Activated T-cell treated with anti-CD3 and anti-CD28 coated beads for 4 hours (primary cell): ENCODE data around the gene TSPAN11.
"Not testable (repeated sequence)": the region's sequence is repeated elsewhere in the genome, so short reads cannot be mapped to it uniquely, and the experiment has no call there.

Source experiments
- DNase-seq: peaks from one replicate; pipeline ENCODE4 v3.0.0-alpha.2; 2020

TSPAN11 gene

DNA sequence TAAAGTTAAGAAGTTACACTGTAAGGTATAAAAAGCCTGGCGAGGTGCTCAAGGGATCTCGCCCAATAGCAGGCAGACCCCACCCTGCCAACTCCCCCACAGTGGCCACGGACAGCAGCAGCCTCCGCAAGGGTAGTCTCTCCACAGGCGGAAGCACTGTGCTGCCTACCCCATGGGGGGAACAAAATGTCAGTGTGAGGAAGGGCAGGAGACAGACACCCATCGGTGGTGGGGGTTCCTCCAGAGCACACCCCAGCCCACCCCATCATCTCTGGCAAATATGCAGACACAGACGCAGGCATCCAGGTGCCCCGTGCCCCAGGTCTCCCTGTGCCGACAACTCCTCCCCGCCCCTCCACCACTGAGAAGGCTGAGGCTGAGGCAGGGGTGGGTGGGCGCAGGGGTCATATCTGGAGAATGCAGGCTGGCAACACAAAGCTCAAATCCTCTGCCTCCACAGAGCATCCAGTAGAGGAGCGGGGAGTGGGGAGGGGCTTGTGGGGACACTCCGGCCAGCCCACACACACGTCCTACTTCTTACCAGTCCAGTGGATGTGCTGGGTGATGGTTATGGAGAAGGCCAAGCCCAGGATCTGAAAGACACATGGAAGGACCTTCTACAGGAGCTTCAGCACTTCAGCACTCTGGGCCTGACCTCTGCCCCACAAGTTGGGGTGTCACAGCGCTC is 78.9 kb downstream of the TSPAN11 start:
- no peak for DNase-seq

DNA sequence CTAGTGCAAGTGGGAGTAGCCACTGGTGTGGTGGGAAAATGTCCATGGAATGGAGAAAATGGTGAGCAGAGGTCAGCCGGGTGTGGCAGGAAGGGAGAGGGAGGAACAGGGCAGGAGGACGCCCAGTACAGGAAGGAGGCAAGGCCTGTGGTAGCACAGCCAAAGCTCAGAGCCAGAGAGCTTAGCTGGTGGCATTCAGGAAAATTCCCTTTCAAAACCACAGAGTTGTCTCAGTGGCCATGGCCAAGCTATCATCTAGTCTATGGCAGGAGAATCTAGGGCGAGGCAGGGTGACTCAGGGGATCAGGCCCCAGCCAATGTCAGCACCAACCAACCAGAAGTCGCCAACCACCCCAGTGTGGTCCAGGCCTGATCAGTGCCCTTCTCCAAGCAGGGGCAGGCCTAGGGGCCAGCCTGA is 79.4 kb downstream of the TSPAN11 start:
- no peak for DNase-seq

GRCh38 chr12:31006416-31007152 is 80.0 kb downstream of the TSPAN11 start:
- DNase-seq: no peak

DNA sequence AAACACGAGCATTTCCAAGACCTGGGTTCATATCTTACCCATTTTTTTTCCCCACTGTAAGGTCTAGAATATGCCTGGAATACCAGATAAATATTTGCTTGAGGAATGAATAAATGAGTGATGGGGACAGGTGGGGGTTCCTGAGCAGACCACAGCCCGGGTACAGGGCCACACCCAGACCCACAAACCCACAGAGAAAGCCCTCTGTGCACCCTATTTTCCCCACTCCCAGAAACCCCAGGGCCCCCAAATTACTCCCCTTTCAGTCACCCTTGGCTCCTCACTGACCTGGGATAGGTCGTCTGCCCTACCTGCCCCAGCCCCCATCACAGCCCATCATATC is 80.6 kb downstream of the TSPAN11 start:
- DNase-seq: no peak

- no peak for DNase-seq
These were observed 81.2 kb downstream of the TSPAN11 start for GRCh38 chr12:31007636-31008175.

DNA sequence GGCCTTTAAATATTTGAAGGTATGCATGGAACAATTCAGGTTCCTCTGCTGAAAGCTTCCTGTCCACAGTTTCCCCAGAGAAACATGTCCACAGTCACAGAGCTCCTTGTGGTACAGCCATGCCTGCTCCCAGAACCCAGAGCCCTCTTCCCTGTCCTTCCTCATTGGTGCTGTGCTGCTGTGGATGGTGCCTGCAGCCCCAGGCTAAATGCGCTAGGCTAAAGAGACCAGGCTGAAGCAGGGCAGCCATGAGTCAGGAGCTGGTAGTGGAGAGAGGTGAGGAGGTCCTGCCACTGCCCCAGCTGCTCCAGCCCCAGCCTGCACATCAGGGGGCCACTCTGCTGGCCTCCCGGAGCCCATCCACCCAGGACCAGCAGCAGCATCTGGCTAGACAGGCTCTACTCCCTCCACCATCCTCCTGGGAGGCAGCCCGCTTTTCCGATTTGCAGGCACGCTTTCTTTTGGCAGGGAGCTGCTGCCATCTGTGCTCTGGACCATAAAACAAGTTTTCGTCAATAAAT is 81.8 kb downstream of the TSPAN11 start:
- DNase-seq: no peak

DNA sequence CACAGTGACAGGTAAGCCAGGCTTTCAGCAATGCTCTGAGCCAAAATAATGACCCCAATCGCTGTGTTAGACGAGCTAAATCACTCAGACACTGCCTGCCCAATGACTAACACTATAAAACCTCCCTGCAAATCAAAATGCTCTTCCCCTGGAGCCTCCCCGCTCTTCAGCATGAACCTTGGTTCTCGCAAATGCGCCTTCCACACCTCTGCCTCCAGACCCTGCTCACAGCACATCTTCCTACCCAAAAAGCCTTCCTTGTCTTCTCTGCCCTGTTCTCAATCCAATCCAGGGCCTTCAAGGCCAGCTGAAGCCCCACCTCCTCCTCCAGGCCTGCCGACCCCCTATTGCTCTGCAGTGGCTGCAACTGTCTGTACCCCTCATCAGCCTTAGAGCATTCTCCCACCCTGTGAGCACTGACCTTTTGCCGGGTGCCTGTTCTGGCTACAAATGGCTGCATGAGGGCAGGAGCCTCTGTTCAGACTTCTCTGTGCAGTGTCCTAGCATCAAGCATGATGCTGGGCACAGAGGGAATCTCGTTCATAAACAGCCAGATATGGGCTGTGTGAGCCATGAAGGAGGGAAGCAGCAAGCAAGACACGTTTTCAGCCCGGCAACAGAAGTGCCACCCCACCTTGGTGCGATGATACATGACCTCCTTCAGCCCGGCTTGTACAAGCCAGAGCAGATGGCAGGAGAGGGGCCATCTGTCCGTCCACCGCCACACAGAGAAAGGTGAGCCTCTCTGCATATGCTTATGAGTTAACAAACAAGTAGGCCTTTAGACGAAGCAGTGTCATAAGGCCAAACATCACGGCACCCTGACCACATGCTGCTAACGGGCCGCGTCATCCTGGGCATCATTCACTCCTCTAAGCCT is 82.7 kb downstream of the TSPAN11 start:
- DNase-seq: no peak

DNA sequence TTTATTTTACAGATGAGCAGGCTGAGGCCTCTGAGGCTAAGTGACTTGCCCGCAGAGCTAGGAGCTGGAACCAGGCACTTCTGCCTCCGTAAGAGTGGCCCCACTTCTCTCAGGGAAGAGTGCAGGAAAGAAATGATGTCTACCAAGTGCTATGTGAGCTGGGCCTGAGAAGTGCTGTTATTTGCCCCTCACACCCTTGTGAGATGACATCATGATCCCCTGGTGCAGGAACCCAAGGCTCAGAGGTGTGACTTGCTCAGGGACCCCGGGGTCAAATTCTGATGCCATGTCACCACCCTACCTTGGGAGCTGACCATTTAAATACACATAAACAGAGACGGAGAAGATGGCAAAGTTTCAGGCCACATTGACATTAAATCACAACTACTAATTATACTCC is 83.4 kb downstream of the TSPAN11 start:
- DNase-seq: no peak

GRCh38 chr12:31011336-31011735 is 84.8 kb downstream of the TSPAN11 start:
- DNase-seq: no peak

DNA sequence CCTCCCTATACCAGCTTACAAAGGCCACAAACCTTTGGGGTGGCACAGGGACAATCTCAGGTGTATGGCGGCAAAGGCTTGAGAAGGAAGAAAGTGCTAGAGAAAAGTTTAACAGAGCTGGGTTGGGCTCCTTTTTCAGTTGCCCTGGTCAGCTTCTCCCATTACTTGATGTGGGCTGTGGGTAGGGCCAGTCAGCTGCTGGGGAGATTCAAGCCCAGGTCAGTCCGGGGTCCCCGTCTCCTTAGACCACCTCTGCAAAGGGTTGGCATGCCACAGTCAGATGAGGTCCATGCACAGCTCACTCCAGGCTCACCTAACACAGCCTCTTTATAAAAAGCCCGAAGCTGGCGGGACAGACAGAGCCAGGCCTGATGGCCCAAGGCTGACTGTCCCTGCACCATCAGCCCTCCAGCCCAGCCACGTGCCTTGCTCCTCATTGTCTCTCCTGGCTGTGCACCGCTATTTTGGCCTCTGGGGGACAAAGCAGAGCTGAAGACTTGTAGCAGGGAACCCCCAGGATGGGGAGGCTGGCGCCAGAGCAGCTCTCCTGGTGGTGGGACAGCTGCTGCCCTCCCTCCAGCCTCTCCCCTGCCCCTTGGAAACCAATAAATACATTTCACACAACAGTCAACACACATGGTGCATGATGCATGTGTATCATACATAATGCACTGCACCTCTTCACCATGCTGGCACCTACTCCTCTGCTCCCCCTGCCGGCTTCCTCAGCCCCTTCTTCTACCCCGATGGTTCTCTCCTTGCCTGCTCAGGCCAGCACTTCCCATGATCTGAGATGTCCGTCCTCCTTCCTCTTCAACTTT is 85.4 kb downstream of the TSPAN11 start:
- DNase-seq: no peak

- not testable (repeated sequence) for DNase-seq
These were observed 86.0 kb downstream of the TSPAN11 start for GRCh38 chr12:31012567-31012891.

- no peak for DNase-seq
These were observed 88.7 kb downstream of the TSPAN11 start for GRCh38 chr12:31015215-31015614.

DNA sequence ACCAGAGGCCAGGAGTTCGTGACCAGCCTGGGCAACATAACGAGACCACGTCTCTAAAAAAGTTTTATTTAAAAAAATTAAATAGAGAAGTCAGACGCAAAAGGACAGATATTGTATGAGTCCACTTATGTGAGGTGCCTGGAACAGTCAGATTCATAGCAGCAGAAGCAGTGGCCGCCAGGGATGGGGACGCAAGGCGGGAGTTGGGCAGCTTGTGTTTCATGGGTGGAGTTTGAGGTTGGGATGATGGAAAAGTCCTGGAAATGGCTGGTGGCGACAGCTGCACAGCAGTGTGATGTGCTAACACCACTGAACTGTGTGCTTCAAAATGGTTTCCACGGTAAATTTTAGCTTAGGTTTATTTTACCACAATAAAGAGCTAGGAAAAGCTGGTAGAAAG is 89.5 kb downstream of the TSPAN11 start:
- DNase-seq: no peak

DNA sequence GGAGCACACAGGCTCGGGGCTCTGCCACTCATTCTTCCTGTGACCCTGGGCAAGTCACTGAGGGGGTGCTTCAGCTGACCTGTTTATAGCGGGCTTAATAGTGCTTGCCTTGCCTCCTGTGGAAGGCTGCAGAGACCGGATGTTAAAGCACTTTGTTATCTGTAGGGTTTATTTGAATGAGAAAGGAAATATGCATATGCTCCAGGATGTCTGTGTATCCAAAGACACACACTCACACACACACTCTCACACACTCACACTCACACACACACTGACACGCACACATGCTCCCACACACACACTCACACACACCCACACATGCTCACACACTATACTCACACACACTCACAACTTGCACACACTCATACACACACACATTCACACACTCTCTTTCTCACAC is 91.0 kb downstream of the TSPAN11 start:
- no peak for DNase-seq

GRCh38 chr12:31018106-31018789 is 91.7 kb downstream of the TSPAN11 start:
- no peak for DNase-seq

GRCh38 chr12:31018790-31019505 is 92.4 kb downstream of the TSPAN11 start:
- no peak for DNase-seq

GRCh38 chr12:31019561-31019960 is 93.0 kb downstream of the TSPAN11 start:
- DNase-seq: no peak

GRCh38 chr12:31019976-31020375 is 93.4 kb downstream of the TSPAN11 start:
- no peak for DNase-seq

DNA sequence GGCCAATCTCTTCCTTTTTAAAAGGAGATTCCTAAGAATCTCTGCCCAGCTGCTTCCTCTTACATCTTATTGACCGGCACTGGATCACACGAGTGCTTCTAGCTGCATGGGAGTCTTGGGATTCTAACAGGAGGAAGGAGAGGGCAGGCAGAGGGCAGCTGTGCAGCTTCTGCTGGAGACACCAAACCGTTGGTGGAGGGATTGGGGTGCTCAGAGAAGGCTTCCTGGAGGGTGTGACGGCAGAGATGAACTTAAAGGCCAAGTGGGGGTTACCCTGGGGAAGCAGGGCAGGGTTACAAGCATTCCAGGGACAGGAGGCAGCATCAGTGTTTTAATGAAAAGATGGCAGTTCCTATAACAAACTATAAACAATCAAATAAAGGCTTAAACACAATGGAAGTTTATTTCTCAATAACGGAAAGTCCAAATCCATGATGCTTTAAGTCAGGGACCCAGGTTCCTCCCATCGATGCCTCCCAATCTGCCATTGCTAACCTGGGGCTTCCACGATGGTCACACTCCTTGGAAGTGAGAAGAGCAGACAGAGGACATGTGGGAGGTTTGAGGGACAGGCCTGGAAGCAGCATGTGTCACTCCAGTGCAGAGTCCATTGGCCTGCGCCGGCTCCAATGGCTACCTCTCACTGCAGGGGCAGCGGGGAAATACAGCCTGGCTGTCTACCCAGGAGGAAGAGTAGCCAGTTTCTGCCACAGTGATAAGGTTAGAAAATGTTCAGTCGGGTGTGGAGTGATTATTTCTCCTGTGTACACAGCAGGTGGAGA is 94.0 kb downstream of the TSPAN11 start:
- DNase-seq: no peak

DNA sequence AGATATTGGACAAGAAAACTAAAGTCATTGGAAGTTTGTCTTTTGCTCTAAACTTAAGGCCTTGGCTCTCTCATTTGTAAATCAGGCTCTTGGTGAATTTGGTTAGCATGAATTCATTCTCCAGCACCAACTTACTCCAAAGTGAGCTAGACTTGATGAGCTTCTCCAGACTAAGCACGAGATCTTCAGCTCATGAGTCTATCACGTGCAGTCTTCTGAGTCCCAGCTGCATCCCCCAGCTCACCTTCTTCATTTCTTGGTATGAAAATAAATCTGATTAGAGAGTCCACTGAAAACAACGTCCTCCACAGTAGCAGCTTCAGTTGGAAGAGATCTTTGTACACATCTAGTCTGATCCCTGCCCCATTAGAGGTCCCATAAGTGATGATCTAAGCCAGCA is 94.6 kb downstream of the TSPAN11 start:
- DNase-seq: no peak
